ENCODE measurements around the gene PER3.
"Not testable (repeated sequence)": the region's sequence is repeated elsewhere in the genome, so short reads cannot be mapped to it uniquely, and the experiment has no call there.

The PER3 gene

GRCh38 chr1:7778133-7778628 is 5.9 kb upstream of the PER3 start:
- DNase-seq (ENCODE audit: low read depth, low spot score): no peak

- no peak for DNase-seq (ENCODE audit: low read depth, low spot score)
Observed at GRCh38 chr1:7780976-7781375, 3.1 kb upstream of the PER3 start.

DNA sequence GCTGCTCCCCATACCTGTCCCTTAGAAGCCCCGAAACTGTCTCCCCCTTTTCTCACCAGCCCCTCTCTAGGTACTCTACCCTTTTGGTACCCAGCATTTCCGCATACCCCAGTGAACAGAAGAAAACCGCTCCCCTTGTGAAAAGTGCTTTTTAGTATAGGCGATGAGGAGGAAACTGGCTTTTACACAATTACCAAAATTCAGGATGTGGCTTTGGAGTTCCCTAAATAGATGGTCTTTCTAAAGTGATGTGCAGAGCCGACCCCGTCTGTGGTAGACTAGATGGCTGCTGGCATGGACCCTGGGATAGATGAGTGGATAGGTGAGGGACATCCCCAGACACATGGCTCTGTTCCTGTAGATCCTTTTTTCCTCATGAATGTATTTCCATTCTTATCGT is 2.6 kb upstream of the PER3 start:
- no peak for DNase-seq (ENCODE audit: low read depth, low spot score)

DNA sequence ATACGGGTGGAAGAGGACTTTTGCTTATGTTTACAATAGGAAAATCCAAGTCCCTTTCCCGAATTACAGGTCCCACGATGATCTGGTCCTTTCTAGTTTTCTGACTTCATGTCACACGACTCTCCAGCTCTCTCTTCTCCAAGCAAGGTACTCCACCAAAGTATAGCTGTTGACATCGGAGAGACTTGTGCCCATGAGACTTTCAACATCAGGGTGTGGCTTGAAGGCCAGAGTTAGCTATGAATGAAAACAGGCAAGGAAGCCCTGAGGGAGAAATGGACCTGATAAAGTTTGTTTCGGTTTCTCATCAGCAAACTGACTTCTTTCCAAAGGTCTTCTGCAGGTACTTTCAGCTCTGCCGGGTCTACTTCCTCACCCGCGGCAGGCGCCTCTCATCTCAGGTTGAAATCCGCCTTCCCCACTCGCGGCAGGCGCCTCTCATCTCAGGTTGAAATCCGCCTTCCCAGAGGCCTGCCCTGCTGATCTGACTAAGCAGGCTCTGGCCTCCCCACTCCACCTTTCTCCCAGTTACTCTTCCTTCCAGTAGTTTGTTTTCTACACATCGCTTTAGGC is 2.1 kb upstream of the PER3 start:
- no peak for DNase-seq (ENCODE audit: low read depth, low spot score)

- no peak for DNase-seq (ENCODE audit: low read depth, low spot score)
Observed at GRCh38 chr1:7783178-7783711, 846 bp upstream of the PER3 start.

GRCh38 chr1:7784492-7785071 is 491 bp downstream of the PER3 start:
- no peak for DNase-seq (ENCODE audit: low read depth, low spot score)

GRCh38 chr1:7785108-7785507 is 1.0 kb downstream of the PER3 start:
- no peak for DNase-seq (ENCODE audit: low read depth, low spot score)

DNA sequence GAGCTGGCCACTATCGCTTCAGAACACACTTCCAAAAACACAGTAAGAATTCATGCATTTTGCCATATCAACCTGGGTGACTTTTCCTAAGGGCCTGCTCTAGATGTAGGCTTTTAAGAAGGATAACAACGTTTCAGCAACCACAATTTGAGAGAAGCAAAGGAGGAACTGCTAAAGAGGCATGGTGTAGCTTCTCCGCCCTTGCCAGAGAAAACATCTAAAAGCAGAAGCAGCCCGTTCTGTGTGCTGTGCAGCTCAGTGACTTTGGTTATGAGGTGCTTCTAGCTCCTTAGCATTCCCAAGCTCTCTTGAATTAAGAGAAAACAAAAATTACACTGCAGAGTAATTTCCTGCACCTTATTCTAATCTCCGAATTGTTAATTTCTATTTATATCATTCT is 2.7 kb downstream of the PER3 start:
- DNase-seq (ENCODE audit: low read depth, low spot score): no peak

GRCh38 chr1:7789828-7790227 is 5.7 kb downstream of the PER3 start:
- DNase-seq (ENCODE audit: low read depth, low spot score): no peak

DNA sequence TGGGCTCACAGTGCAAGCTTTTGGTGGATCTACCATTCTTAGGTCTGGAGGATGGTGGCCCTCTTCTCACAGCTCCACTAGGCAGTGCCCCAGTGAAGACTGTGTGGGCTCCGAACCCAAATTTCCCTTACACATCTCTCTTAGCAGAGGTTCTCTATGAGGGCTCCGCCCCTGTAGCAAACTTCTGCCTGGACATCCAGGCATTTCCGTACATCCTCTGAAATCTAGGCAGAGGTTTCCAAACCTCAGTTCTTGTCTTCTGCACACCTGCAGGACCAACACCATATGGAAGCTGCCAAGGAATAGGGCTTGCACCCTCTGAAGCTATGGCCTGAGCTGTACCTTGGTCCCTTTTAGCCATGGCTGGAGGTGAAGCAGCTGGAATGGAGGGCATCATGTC is 6.9 kb downstream of the PER3 start:
- DNase-seq (ENCODE audit: low read depth, low spot score): not testable (repeated sequence)

GRCh38 chr1:7795406-7795805 is 11.3 kb downstream of the PER3 start:
- no peak for DNase-seq (ENCODE audit: low read depth, low spot score)

DNA sequence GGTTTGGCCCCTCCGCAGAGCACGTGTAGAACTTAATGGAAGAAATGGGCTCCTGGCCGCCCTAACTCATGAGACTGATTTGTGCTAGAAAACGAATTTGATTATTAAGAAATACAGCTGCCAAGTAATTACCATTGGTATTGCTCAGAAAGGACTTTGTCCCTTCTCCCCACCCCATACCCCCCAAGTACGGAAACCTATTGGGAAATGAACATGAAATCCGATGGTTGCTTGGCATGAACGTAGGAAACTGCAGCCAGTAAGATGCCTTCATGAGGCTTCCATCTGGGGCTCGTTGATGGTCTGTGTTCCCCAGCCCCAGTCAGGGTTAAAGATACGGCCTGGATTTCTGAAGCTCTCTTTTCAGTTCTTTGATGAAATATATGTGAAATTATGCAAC is 21.4 kb downstream of the PER3 start:
- DNase-seq (ENCODE audit: low read depth, low spot score): no peak

DNA sequence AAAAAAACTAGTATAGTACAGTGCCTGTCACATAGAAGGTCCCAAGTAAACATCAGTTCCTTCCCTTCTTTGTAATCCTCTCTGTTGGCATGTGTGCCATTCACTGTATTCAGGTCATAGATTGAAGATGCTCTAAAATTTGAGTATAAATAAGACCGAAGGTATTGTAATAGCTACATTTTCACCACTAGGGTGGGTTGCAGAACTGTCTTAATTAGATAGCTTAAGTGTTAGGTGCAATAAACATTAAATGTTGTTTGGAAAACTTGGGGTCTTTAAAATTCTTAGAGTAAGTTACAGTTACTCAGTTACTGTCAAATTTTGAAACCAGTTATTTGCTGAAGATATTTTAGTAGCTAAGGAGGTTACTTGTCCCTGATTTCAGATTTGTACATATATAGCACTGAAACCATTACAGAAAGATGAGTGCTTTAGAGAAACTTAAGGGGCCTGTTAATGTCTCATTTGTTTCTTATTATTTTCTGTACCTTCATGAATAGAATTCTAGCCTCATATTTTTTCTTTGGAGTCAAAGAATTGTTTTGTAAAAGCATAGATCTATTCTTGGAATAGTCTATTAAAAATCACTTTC is 24.3 kb downstream of the PER3 start:
- DNase-seq (ENCODE audit: low read depth, low spot score): no peak

DNA sequence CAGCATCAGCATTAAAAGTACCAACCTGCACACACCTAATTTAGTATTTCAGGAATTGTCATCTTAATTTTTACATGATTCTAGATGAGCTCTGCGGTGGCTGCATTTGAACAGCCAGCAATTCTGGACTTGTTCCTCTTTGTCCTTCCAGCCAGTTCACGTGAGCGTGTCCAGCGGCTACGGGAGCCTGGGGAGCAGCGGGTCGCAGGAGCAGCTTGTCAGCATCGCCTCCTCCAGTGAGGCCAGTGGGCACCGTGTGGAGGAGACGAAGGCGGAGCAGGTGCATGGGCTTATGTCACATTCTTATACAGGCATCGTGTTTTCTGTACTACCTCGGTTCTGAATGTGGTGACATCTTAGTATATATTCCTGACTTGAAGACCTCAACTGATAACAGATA is 25.7 kb downstream of the PER3 start:
- no peak for DNase-seq (ENCODE audit: low read depth, low spot score)

- no peak for DNase-seq (ENCODE audit: low read depth, low spot score)
Observed at GRCh38 chr1:7810395-7810794, 26.3 kb downstream of the PER3 start.

- no peak for DNase-seq (ENCODE audit: low read depth, low spot score)
Observed at GRCh38 chr1:7811476-7811875, 27.4 kb downstream of the PER3 start.

- no peak for DNase-seq (ENCODE audit: low read depth, low spot score)
Observed at GRCh38 chr1:7813677-7814373, 29.7 kb downstream of the PER3 start.

DNA sequence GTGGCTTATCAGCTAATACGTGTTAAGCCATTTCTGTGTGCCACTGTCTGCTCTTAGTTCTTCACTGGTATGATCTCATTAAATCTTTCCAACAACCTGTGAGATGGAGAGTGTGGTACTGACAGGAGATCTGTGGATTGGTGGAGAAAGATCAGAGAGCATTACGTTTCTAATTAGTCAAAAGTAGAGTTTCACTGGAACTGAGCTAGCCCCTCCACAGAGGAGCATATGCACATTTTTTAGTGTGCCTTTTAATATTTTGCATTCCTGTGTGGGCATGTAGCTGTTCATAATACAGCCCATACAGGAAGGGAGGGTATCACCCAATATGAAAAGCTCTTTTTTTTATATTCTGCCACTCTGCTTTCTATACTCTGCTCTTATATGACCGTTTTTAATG is 37.2 kb downstream of the PER3 start:
- no peak for DNase-seq (ENCODE audit: low read depth, low spot score)

DNA sequence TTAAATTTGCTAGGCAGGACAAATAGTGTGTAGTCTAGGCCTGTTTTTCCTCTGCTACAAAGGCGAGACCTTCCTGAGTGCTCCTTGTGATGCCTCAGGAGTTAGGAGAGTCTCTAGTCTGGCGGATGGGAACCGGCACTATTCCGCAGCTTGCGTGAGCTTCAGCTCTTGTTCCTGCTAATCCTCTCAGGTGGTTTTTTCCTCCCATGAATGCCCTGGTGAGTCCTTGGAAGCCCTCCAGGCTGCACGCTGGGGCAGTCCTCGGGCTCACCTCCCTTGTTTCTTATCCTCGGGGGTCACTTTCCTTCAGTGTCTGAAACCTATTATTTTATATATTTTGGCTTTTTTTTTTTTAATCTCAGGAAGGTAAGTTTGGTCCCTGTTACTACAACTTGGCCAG is 40.6 kb downstream of the PER3 start:
- no peak for DNase-seq (ENCODE audit: low read depth, low spot score)

- no peak for DNase-seq (ENCODE audit: low read depth, low spot score)
Observed at GRCh38 chr1:7826363-7826762, 42.3 kb downstream of the PER3 start.

DNA sequence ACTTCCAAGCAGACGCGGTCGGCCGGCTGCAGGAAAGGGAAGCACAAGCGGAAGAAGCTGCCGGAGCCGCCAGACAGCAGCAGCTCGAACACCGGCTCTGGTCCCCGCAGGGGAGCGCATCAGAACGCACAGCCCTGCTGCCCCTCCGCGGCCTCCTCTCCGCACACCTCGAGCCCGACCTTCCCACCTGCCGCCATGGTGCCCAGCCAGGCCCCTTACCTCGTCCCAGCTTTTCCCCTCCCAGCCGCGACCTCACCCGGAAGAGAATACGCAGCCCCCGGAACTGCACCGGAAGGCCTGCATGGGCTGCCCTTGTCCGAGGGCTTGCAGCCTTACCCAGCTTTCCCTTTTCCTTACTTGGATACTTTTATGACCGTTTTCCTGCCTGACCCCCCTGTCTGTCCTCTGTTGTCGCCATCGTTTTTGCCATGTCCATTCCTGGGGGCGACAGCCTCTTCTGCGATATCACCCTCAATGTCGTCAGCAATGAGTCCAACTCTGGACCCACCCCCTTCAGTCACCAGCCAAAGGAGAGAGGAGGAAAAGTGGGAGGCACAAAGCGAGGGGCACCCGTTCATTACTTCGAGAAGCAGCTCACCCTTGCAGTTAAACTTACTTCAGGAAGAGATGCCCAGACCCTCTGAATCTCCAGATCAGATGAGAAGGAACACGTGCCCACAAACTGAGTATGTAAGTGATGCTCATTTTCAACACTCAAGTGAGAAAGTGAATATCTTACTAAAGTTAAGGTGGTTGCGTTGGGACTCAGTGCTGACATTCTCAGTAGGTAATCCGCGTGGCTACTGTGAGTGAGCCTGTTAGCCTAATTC is 43.2 kb downstream of the PER3 start:
- DNase-seq (ENCODE audit: low read depth, low spot score): no peak

DNA sequence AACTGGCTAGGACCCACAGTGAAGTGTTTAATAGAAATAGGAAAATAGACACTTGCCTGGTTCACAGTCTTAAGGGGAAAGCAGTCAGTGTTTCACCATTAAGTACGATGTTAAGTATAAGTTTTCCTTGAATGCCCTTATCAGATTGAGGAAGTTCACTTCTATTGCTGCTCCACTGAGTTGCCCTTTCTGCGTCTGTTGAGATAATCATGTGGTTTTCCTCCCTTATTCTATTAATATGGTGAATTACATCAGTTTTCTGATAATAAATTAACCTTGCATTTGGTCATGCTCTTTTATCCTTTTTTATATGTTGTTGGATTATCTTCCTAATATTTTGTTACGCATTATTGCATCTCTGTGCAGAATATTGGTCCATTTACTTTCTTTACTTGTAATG is 47.4 kb downstream of the PER3 start:
- no peak for DNase-seq (ENCODE audit: low read depth, low spot score)

Data from activated naive CD8-positive, alpha-beta T cell treated with anti-CD3 and anti-CD28 coated beads, Interleukin-2, amount 50 U/mL, for 16 hours (primary cell).